NCI-H2029 treated with DMSO at 0.1 percent for 48 hours (cell line): Measurements from ENCODE around the gene SH2D3A.

Source experiments
- DNase-seq: peaks from one replicate; lab custom pipeline; 2025; lab: John Stamatoyannopoulos, UW

Gene SH2D3A

DNA sequence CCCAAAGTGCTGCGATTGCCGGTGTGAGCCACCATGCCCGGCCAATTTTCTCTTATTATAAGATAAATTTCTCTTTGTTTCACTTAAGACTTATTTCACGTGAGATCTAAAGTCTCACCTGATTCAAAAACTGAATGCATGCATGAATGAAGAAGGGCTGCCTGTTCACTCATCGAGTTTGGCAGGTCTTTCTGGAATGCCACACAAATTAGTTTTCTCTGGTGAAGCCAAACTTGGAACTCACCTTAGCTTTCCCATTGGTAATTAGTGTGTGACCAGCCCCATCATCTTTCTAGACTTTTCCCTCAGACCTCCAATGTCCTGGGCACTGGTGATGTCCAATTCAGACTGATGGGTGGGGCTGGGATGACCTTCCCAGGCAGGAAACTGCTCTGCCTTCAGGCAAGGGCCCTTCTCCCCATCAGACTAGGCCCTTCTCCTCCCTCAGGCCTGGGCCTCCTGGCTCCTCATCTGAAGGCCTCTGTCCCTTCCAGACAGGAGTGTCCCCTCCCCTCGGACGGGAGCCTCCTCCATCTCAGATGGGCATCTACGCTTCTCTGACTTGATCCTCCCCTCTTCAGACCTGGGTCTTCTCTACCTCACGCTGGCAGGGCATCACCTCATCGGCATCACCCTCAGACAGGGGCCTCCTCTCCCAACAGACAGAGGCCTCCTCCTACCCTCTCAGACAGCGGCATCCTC, 61.2 kb downstream of the SH2D3A start:
- no peak for DNase-seq
